Stimulated activated CD4-positive, alpha-beta T cell treated with anti-CD3 and anti-CD28 coated beads, Interleukin-4, amount 100 ng/mL, for 24 hours (primary cell): ENCODE measurements around the gene PVALB.

ENCODE experiments used
- DNase-seq: peaks from one replicate; pipeline ENCODE4 v3.0.0-alpha.2; 2020

Gene PVALB

GRCh38 chr22:36846271-36846670 is 29.4 kb upstream of the PVALB start:
- no peak for DNase-seq

GRCh38 chr22:36840106-36840505 is 23.3 kb upstream of the PVALB start:
- no peak for DNase-seq

GRCh38 chr22:36839356-36840073 is 22.7 kb upstream of the PVALB start:
- DNase-seq, result no peak

GRCh38 chr22:36838119-36839030 is 21.5 kb upstream of the PVALB start:
- DNase-seq, result no peak

- DNase-seq, result no peak
Measured at GRCh38 chr22:36835903-36836302, 19.1 kb upstream of the PVALB start.

- DNase-seq, result no peak
Measured at GRCh38 chr22:36833073-36833472, 16.2 kb upstream of the PVALB start.

- no peak for DNase-seq
Measured at GRCh38 chr22:36831717-36832116, 14.9 kb upstream of the PVALB start.

- no peak for DNase-seq
Measured at GRCh38 chr22:36831206-36831605, 14.4 kb upstream of the PVALB start.

- no peak for DNase-seq
Measured at GRCh38 chr22:36830601-36831000, 13.8 kb upstream of the PVALB start.

- no peak for DNase-seq
Measured at GRCh38 chr22:36829370-36830002, 12.7 kb upstream of the PVALB start.

- DNase-seq, result no peak
Measured at GRCh38 chr22:36828815-36829214, 12.0 kb upstream of the PVALB start.

GRCh38 chr22:36826262-36826661 is 9.4 kb upstream of the PVALB start:
- no peak for DNase-seq

GRCh38 chr22:36824655-36825054 is 7.8 kb upstream of the PVALB start:
- no peak for DNase-seq

- DNase-seq, result no peak
Measured at GRCh38 chr22:36823186-36823839, 6.5 kb upstream of the PVALB start.

- no peak for DNase-seq
Measured at GRCh38 chr22:36822581-36822980, 5.7 kb upstream of the PVALB start.

GRCh38 chr22:36819112-36819511 is 2.3 kb upstream of the PVALB start:
- DNase-seq, result no peak

- DNase-seq, result no peak
Measured at GRCh38 chr22:36818010-36818642, 1.3 kb upstream of the PVALB start.

- no peak for DNase-seq
Measured at GRCh38 chr22:36817525-36817848, 652 bp upstream of the PVALB start.

GRCh38 chr22:36816339-36816635 is 548 bp downstream of the PVALB start:
- DNase-seq, result no peak

- DNase-seq, result no peak
Measured at GRCh38 chr22:36815558-36816338, 1.1 kb downstream of the PVALB start.

- DNase-seq, result no peak
Measured at GRCh38 chr22:36814801-36815200, 2.0 kb downstream of the PVALB start.

GRCh38 chr22:36811094-36811800 is 5.6 kb downstream of the PVALB start:
- no peak for DNase-seq
